GM23248 (cell line): ENCODE data around the gene BARHL1.

Experiments
- EZH2 ChIP-seq: fragments of 200-600 bp; sonication (generic); IDR thresholded peaks from 2 replicates; pipeline ENCODE4 v1.6.1; 2018; ENCODE audit warnings: antibody characterized with exemption, mild to moderate bottlenecking; ENCODE audit not compliant: insufficient read depth, poor library complexity, severe bottlenecking
- EZH2phosphoT487 ChIP-seq: fragments of 200-600 bp; sonication (generic); IDR thresholded peaks from 2 replicates; pipeline ENCODE4 v1.6.1; 2018; ENCODE audit warnings: antibody characterized with exemption, moderate library complexity, mild to moderate bottlenecking, low read depth; ENCODE audit not compliant: insufficient read depth

DNA sequence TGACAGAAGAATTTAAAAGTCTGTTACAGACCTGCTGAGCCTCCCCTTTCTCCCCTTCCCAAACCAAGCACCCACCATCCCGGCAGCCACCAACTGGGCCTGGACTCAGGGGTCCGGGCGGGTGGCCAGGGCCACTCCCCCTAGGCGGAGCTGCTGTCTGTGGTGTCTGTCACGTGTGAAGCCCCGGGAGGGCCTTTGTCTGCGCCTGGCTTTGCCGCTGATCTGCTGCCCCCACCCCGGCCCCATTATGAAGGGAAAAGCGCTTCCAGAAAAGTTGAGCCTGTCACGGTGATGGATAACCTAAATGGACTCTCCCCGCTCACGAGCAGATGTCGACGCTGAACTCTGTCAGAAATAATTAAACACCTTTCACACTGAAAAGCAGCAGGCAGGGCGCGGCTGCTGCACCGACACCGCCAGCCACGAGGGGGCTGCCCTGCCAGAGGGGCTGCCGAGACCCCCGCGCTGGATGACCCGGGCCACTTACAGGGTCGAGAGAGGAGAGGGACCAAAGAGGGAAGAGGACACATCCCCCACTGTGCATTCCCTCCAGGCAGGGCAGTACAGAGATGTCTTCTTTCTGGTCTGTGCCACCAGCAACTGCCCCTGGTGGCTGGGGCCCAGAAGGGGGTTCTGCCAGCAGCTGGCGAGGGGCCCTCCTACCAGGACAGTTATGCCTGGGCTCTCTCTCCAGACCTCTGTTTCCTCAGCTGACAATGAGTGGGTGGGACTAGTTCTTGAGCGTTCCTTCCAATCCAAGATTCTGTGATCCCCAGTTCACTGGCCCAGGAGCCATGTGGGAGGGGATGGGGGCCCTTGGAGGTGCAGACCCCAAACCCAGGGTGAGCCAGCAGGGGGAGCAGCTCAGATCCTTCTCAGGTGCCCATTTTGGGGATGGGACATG lies 36.0 kb upstream of the BARHL1 start:
- TF ChIP-seq EZH2 (no peak), EZH2phosphoT487 (no peak)
